OCI-LY3 (cell line): ENCODE results near the gene METAP1.

Experiments used
- EZH2phosphoT487 ChIP-seq: fragments of 200-600 bp; shearing (Covaris generic); IDR thresholded peaks from 2 replicates; pipeline ENCODE4 v1.6.1; 2018; ENCODE audit warnings: antibody characterized with exemption, mixed run types, low read depth
- TF ChIP-seq, protein P1 (sequence below): fragments of 200-600, 300-600 bp; sonication (generic); IDR thresholded peaks from 2 replicates; pipeline ENCODE4 v1.5.1; 2014; ENCODE audit warnings: antibody characterized with exemption, low read length, low read depth

DNA sequence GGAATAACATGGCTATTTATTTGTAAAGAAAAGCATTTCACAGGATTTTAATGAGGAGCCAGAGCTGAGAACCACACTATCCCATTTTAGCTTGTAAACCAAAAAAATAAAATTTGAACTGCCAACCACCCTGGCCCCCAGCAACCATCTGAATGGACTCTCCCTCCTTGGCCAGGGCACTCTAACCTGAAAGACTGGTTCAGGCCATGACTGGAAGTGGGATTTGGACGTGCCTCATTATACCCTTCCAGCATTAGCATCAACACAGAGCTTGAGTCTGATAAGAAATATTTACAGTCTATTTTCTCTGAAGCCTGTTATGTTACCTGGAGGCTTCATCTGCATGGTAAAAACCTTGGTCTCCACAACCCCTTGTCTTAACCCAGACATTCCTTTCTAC, 30.0 kb downstream of the METAP1 start:
- no peak for TF ChIP-seq EZH2phosphoT487
- TF ChIP-seq, protein P1, sequence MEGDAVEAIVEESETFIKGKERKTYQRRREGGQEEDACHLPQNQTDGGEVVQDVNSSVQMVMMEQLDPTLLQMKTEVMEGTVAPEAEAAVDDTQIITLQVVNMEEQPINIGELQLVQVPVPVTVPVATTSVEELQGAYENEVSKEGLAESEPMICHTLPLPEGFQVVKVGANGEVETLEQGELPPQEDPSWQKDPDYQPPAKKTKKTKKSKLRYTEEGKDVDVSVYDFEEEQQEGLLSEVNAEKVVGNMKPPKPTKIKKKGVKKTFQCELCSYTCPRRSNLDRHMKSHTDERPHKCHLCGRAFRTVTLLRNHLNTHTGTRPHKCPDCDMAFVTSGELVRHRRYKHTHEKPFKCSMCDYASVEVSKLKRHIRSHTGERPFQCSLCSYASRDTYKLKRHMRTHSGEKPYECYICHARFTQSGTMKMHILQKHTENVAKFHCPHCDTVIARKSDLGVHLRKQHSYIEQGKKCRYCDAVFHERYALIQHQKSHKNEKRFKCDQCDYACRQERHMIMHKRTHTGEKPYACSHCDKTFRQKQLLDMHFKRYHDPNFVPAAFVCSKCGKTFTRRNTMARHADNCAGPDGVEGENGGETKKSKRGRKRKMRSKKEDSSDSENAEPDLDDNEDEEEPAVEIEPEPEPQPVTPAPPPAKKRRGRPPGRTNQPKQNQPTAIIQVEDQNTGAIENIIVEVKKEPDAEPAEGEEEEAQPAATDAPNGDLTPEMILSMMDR: no peak
